Measurements from ENCODE around the gene SPR. TPM values are rescaled to one million over a fixed set of nuclear protein-coding genes. Genes with fewer than 3 reads are reported as not detected.

SPR gene
- total RNA-seq, 1 experiment from 2014 or later, result 86.8 TPM

- DNase-seq (ENCODE audit: low spot score), result no peak
These were observed 44.2 kb downstream of the SPR start for GRCh38 chr2:72931280-72931910.

- no peak for DNase-seq (ENCODE audit: low spot score)
These were observed 45.0 kb downstream of the SPR start for GRCh38 chr2:72932045-72932740.

- no peak for DNase-seq (ENCODE audit: low spot score)
These were observed 45.6 kb downstream of the SPR start for GRCh38 chr2:72932805-72933204.

- no peak for DNase-seq (ENCODE audit: low spot score)
These were observed 46.0 kb downstream of the SPR start for GRCh38 chr2:72933207-72933606.

- no peak for DNase-seq (ENCODE audit: low spot score)
These were observed 46.5 kb downstream of the SPR start for GRCh38 chr2:72933646-72934151.

- peak; percentile 77 for DNase-seq (ENCODE audit: low spot score)
These were observed 47.7 kb downstream of the SPR start for GRCh38 chr2:72934683-72935610.

- DNase-seq (ENCODE audit: low spot score), result no peak
These were observed 48.4 kb downstream of the SPR start for GRCh38 chr2:72935611-72935957.

GRCh38 chr2:72936660-72937355 lies 49.6 kb downstream of the SPR start:
- no peak for DNase-seq (ENCODE audit: low spot score)

GRCh38 chr2:72937356-72937669 lies 50.1 kb downstream of the SPR start:
- peak; percentile 15 for DNase-seq (ENCODE audit: low spot score)

GRCh38 chr2:72938455-72938854 lies 51.2 kb downstream of the SPR start:
- no peak for DNase-seq (ENCODE audit: low spot score)

- DNase-seq (ENCODE audit: low spot score), result no peak
These were observed 53.2 kb downstream of the SPR start for GRCh38 chr2:72940361-72940760.

GRCh38 chr2:72940786-72941185 lies 53.6 kb downstream of the SPR start:
- DNase-seq (ENCODE audit: low spot score), result no peak

Other genes starting within 250 kb of the SPR start
- gene EXOC6B, start 61.4 kb upstream of the SPR start, total RNA-seq (2014; rRNA removed; shearing (Covaris generic)), result 0.89 and 6.3 TPM in 2 replicates
- gene EMX1, start 30.1 kb downstream of the SPR start, total RNA-seq (2014; rRNA removed; shearing (Covaris generic)), result 0.23 and 1.0 TPM in 2 replicates
- gene SFXN5, start 184.3 kb downstream of the SPR start, total RNA-seq (2014; rRNA removed; shearing (Covaris generic)), result 48.3 and 49.4 TPM in 2 replicates
- 13.9 and 14.6 TPM in 2 replicates for gene RAB11FIP5, start 225.5 kb downstream of the SPR start, total RNA-seq (2014; rRNA removed; shearing (Covaris generic))